K562 (cell line): ENCODE results near the gene DNAH3. TPM values are rescaled to one million over a fixed set of nuclear protein-coding genes. Genes with fewer than 3 reads are reported as not detected.

Source experiments
- BCL6 ChIP-seq: fragments of 250-450 bp; sonication (Bioruptor Pico); IDR thresholded peaks from 2 replicates; pipeline ENCODE4 v1.4.0; 2020
- CHD1 ChIP-seq: fragments of 200-600 bp; sonication (generic); IDR thresholded peaks from one replicate; pipeline ENCODE4 v1.6.1; 2012; ENCODE audit warnings: mild to moderate bottlenecking, moderate library complexity, low read length, inconsistent platforms
- COPS2 ChIP-seq: fragments of 450-650 bp; conservative IDR thresholded peaks from 2 replicates; pipeline ENCODE4 v1.6.1; 2016; ENCODE audit warnings: mild to moderate bottlenecking, moderate library complexity
- EGR1 ChIP-seq: fragments of 450-650 bp; conservative IDR thresholded peaks from 2 replicates; pipeline ENCODE4 v1.6.1; 2017; ENCODE audit warnings: mild to moderate bottlenecking
- HLTF ChIP-seq: fragments of 450-650 bp; IDR thresholded peaks from 2 replicates; pipeline ENCODE4 v1.6.1; 2016
- PRDM10 ChIP-seq: fragments of 450-650 bp; IDR thresholded peaks from 2 replicates; pipeline ENCODE4 v1.6.1; 2018; ENCODE audit not compliant: partially characterized antibody
- PTRF ChIP-seq: fragments of 450-650 bp; IDR thresholded peaks from 2 replicates; pipeline ENCODE4 v1.6.1; 2016; ENCODE audit warnings: mild to moderate bottlenecking, missing genetic modification characterization, missing compliant biosample characterization
- SRF ChIP-seq, 2 experiments: fragments of 250-450, 450-650 bp in 1 of 2; sonication (Bioruptor Pico) in 1 of 2; sonication (generic) in 1 of 2; formaldehyde crosslinking; IDR thresholded peaks; 2 replicates each; pipeline versions ENCODE4 v1.5.0 to v1.5.1; 2020 to 2022; ENCODE audit warnings: mild to moderate bottlenecking in 1 of 2, missing genetic modification reagents in 1 of 2
- TCF3 ChIP-seq: sonication (generic); formaldehyde crosslinking; IDR thresholded peaks from 2 replicates; pipeline ENCODE4 v1.4.0; 2020; ENCODE audit warnings: mild to moderate bottlenecking, missing genetic modification reagents
- ZNF197 ChIP-seq: fragments of 200-800 bp; sonication (Bioruptor generic); IDR thresholded peaks from 2 replicates; pipeline ENCODE4 v1.6.1; 2016; ENCODE audit warnings: low read depth, missing genetic modification characterization, missing compliant biosample characterization
- ZNF707 ChIP-seq: fragments of 250-450 bp; sonication (Bioruptor Pico); conservative IDR thresholded peaks from 2 replicates; pipeline ENCODE4 v1.8.0; 2022; ENCODE audit warnings: inconsistent platforms, mild to moderate bottlenecking, moderate library complexity
- polyA plus RNA-seq, 8 experiments: library from polyadenylated mRNA; depleted of rRNA in 4 of 8; stranded (reverse) in 5 of 8; unstranded in 3 of 8; fragments of >200 nt; fragmentation: Nextera tagmentation in 2 of 8; fragmentation: Illumina TruSeq in 1 of 8; extraction: Ambion mirVana in 2 of 8; extraction: Trizol in 1 of 8; gene quantifications; 2 replicates each; pipeline versions ENCODE4 v1.2.1 to v1.2.3, GENCODE V29; 2011 to 2014; ENCODE audit warnings: inconsistent platforms in 1 of 8, missing spikeins in 1 of 8
- total RNA-seq, 7 experiments: library from RNA; depleted of rRNA in 6 of 7; stranded (reverse); fragments of >200 nt in 6 of 7; fragmentation: Illumina TruSeq in 2 of 7; extraction: Trizol in 2 of 7; gene quantifications; 2 replicates each; pipeline versions ENCODE4 v1.2.1 to v1.2.3, GENCODE V29; 2011 to 2021; ENCODE audit warnings: low replicate concordance in 1 of 7
- TF ChIP-seq, protein P1 (sequence below): sonication (generic); formaldehyde crosslinking; IDR thresholded peaks from 2 replicates; pipeline ENCODE4 v1.5.0; 2020; ENCODE audit warnings: missing genetic modification reagents
- TF ChIP-seq, protein P2 (sequence below): fragments of 200-800 bp; sonication (Bioruptor generic); IDR thresholded peaks from 2 replicates; pipeline ENCODE4 v1.6.1; 2016; ENCODE audit warnings: missing genetic modification characterization, missing compliant biosample characterization
- TF ChIP-seq, protein P3 (sequence below), 2 experiments: fragments of 150-350 bp in 1 of 2; IDR thresholded peaks; 2 replicates each; pipeline ENCODE4 v1.6.1; 2012 to 2016; ENCODE audit warnings: low read depth in 2 of 2, low read length in 2 of 2, mild to moderate bottlenecking in 1 of 2, moderate library complexity in 1 of 2

DNAH3 gene
- total and polyA plus RNA-seq, 9 of the 15 experiments (the other 6 are each of a cell fraction or from before 2014, with no cell fraction given) = 0.32 to 0.84 (median 0.44) TPM

DNA sequence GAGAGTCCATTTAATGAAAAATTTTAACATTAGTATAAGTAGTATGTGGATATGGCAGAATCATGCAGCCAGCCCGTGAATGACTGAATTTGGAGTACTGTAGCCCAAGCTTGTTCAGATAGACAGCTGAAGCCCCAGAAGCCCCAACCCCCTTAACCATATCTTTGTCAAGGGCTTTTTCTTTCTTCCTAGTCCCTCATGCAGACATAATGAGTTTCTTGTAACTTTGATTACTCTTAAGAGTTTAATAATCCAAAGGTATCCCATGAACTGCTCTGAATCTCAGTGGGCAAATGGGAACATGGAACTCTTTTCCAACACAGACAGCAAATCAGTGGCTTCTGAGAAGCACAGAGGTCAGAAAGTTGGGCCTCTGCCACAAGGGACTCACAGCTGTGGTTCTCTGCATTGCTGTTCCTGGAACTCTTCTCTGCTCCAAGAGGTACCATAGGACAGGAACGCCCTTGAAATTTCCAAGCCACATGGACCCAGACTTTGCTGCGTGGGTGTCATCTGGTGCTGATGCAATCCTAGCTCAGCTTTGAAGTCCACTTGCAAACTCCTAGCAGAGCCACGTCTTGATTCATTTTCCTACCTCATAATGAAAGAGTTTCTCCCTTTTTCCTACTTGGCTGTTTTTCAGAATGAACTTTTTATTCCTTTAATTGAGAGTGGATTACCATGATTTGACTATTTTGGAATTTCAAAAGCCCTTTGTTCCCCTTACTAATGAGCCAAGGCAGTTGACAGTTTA lies 232.0 kb downstream of the DNAH3 start (continued):
- TF ChIP-seq, protein P1, sequence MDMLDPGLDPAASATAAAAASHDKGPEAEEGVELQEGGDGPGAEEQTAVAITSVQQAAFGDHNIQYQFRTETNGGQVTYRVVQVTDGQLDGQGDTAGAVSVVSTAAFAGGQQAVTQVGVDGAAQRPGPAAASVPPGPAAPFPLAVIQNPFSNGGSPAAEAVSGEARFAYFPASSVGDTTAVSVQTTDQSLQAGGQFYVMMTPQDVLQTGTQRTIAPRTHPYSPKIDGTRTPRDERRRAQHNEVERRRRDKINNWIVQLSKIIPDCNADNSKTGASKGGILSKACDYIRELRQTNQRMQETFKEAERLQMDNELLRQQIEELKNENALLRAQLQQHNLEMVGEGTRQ (CRISPR knock-in tag) = no peak
- TF ChIP-seq PTRF (tag) (no peak), SRF (CRISPR knock-in tag; IDR thresholded peaks at IDR 0.05) (no peak), COPS2 (no peak), CHD1 (no peak), ZNF197 (CRISPR knock-in tag) (peak; percentile 49; the same call in 1 of the 2 replicates), ZNF707 (no peak), PRDM10 (peak; percentile 31), BCL6 (CRISPR knock-in tag) (no peak), TCF3 (CRISPR knock-in tag) (peak; percentile 63), EGR1 (peak; percentile 97), HLTF (0 out of 2 replicates have a peak, but pooled peaks have one; percentile 31)
- TF ChIP-seq, protein P2, sequence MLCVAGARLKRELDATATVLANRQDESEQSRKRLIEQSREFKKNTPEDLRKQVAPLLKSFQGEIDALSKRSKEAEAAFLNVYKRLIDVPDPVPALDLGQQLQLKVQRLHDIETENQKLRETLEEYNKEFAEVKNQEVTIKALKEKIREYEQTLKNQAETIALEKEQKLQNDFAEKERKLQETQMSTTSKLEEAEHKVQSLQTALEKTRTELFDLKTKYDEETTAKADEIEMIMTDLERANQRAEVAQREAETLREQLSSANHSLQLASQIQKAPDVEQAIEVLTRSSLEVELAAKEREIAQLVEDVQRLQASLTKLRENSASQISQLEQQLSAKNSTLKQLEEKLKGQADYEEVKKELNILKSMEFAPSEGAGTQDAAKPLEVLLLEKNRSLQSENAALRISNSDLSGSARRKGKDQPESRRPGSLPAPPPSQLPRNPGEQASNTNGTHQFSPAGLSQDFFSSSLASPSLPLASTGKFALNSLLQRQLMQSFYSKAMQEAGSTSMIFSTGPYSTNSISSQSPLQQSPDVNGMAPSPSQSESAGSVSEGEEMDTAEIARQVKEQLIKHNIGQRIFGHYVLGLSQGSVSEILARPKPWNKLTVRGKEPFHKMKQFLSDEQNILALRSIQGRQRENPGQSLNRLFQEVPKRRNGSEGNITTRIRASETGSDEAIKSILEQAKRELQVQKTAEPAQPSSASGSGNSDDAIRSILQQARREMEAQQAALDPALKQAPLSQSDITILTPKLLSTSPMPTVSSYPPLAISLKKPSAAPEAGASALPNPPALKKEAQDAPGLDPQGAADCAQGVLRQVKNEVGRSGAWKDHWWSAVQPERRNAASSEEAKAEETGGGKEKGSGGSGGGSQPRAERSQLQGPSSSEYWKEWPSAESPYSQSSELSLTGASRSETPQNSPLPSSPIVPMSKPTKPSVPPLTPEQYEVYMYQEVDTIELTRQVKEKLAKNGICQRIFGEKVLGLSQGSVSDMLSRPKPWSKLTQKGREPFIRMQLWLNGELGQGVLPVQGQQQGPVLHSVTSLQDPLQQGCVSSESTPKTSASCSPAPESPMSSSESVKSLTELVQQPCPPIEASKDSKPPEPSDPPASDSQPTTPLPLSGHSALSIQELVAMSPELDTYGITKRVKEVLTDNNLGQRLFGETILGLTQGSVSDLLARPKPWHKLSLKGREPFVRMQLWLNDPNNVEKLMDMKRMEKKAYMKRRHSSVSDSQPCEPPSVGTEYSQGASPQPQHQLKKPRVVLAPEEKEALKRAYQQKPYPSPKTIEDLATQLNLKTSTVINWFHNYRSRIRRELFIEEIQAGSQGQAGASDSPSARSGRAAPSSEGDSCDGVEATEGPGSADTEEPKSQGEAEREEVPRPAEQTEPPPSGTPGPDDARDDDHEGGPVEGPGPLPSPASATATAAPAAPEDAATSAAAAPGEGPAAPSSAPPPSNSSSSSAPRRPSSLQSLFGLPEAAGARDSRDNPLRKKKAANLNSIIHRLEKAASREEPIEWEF (CRISPR knock-in tag) = no peak
- TF ChIP-seq, protein P3, sequence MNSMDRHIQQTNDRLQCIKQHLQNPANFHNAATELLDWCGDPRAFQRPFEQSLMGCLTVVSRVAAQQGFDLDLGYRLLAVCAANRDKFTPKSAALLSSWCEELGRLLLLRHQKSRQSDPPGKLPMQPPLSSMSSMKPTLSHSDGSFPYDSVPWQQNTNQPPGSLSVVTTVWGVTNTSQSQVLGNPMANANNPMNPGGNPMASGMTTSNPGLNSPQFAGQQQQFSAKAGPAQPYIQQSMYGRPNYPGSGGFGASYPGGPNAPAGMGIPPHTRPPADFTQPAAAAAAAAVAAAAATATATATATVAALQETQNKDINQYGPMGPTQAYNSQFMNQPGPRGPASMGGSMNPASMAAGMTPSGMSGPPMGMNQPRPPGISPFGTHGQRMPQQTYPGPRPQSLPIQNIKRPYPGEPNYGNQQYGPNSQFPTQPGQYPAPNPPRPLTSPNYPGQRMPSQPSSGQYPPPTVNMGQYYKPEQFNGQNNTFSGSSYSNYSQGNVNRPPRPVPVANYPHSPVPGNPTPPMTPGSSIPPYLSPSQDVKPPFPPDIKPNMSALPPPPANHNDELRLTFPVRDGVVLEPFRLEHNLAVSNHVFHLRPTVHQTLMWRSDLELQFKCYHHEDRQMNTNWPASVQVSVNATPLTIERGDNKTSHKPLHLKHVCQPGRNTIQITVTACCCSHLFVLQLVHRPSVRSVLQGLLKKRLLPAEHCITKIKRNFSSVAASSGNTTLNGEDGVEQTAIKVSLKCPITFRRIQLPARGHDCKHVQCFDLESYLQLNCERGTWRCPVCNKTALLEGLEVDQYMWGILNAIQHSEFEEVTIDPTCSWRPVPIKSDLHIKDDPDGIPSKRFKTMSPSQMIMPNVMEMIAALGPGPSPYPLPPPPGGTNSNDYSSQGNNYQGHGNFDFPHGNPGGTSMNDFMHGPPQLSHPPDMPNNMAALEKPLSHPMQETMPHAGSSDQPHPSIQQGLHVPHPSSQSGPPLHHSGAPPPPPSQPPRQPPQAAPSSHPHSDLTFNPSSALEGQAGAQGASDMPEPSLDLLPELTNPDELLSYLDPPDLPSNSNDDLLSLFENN (IDR thresholded peaks at IDR 0.05; ENCODE audit: low read depth in 2 of 2, low read length in 2 of 2) = no peak
